ENCODE results near the gene NOL12.
"Not testable (repeated sequence)": the region's sequence is repeated elsewhere in the genome, so short reads cannot be mapped to it uniquely, and the experiment has no call there.

The NOL12 gene

GRCh38 chr22:37647928-37648327, 38.2 kb upstream of the NOL12 start:
- peaks cover 79% of the 10 kb centered on the region for H3K36me3 ChIP-seq (ENCODE audit: insufficient read depth, low read length)

GRCh38 chr22:37650463-37651136, 35.5 kb upstream of the NOL12 start:
- Histone ChIP-seq H3K9me3 (ENCODE audit: insufficient read depth, low read depth, low read length) (no peaks in the 10 kb centered on the region), H3K36me3 (ENCODE audit: insufficient read depth, low read length) (peaks cover 64% of the 10 kb centered on the region), H3K4me3 (ENCODE audit: low read length) (no peak overlapping the region), H3K27me3 (ENCODE audit: insufficient read depth, low read length) (no peaks in the 10 kb centered on the region), H3K4me1 (ENCODE audit: insufficient read depth, low read length) (no peaks in the 10 kb centered on the region), H3K27ac (ENCODE audit: low read depth, low read length) (no peak overlapping the region), H3K9ac (ENCODE audit: low read depth, low read length) (no peak overlapping the region)
- 97% methylated on average over 17 of the region's 17 CpGs for WGBS

More at GRCh38 chr22:37647928-37648327, 38.2 kb upstream of the NOL12 start:
- Histone ChIP-seq H3K9ac (ENCODE audit: low read depth, low read length) (no peak overlapping the region), H3K9me3 (ENCODE audit: insufficient read depth, low read depth, low read length) (no peaks in the 10 kb centered on the region), H3K27ac (ENCODE audit: low read depth, low read length) (no peak overlapping the region), H3K27me3 (ENCODE audit: insufficient read depth, low read length) (no peaks in the 10 kb centered on the region), H3K4me1 (ENCODE audit: insufficient read depth, low read length) (no peaks in the 10 kb centered on the region), H3K4me3 (ENCODE audit: low read length) (no peak overlapping the region)
- WGBS = 95% methylated on average over 9 of the region's 9 CpGs

DNA sequence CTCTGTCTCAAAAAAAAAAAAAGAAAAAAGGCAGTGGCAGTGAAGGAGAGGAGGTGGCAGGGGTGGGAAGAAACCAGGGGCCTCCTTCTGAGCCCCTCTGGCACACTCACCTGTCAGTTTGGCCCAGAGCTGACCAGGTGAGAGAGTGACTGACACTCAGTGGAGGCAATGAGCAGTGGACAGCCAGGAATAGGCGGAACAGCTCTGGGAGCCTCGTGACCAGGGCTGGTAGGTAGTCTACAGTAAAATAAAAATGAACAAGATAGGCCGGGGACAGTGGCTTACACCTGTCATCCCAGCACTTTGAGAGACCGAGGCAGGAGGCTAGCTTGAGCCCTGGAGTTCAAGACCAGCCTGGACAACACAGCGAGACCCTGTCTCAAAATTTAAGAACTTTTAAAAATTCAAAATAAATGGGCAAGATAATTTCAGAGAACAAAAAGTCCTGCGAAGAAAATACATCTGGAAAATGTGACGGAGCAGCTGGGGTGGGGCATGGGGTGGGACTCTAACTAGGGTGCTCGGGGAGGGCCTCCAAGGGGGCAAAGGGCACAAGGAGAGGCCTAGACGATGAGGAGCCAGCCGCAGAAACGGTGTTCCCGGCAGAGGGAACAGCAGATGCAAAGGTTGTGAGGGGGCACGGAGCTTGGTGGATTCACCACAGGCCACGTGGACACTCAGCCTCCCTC, 31.4 kb upstream of the NOL12 start:
- Histone ChIP-seq H3K27me3 (ENCODE audit: insufficient read depth, low read length) (no peaks in the 10 kb centered on the region), H3K27ac (ENCODE audit: low read depth, low read length) (no peak overlapping the region), H3K4me1 (ENCODE audit: insufficient read depth, low read length) (no peaks in the 10 kb centered on the region; the same call in 1 of the 2 replicates), H3K4me3 (ENCODE audit: low read length) (no peak overlapping the region), H3K9me3 (ENCODE audit: insufficient read depth, low read depth, low read length) (no peaks in the 10 kb centered on the region), H3K9ac (ENCODE audit: low read depth, low read length) (no peak overlapping the region), H3K36me3 (ENCODE audit: insufficient read depth, low read length) (peaks cover 35% of the 10 kb centered on the region)
- WGBS = 92% methylated on average over 13 of the region's 14 CpGs

DNA sequence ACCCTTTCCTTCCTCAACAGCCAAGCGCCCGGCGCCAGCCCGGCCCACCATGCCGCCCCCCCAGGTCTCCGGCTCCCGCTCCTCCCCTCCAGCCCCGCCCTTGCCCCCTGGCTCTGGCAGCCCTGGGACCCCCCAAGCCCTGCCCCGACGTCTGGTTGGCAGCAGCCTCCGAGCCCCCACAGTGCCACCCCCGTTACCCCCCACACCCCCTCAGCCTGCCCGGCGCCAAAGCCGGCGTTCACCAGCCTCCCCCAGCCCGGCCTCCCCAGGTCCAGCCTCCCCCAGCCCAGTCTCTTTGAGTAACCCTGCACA, 30.9 kb upstream of the NOL12 start:
- no peak overlapping the region for H3K4me3 ChIP-seq (ENCODE audit: low read length)
- H3K27me3 ChIP-seq (ENCODE audit: insufficient read depth, low read length) = no peaks in the 10 kb centered on the region
- no peak overlapping the region for H3K27ac ChIP-seq (ENCODE audit: low read depth, low read length)
- H3K4me1 ChIP-seq (ENCODE audit: insufficient read depth, low read length) = no peaks in the 10 kb centered on the region; the same call in 1 of the 2 replicates
- peaks cover 30% of the 10 kb centered on the region for H3K36me3 ChIP-seq (ENCODE audit: insufficient read depth, low read length)
- WGBS = 97% methylated on average over 16 of the region's 17 CpGs
- H3K9ac ChIP-seq (ENCODE audit: low read depth, low read length) = no peak overlapping the region
- no peaks in the 10 kb centered on the region for H3K9me3 ChIP-seq (ENCODE audit: insufficient read depth, low read depth, low read length)

GRCh38 chr22:37656583-37656982, 29.6 kb upstream of the NOL12 start:
- H3K36me3 ChIP-seq (ENCODE audit: insufficient read depth, low read length) = peaks cover 16% of the 10 kb centered on the region
- not testable (repeated sequence) for H3K9ac ChIP-seq (ENCODE audit: low read depth, low read length); H3K4me3 ChIP-seq (ENCODE audit: low read length); H3K27me3 ChIP-seq (ENCODE audit: insufficient read depth, low read length); H3K9me3 ChIP-seq (ENCODE audit: insufficient read depth, low read depth, low read length); H3K4me1 ChIP-seq (ENCODE audit: insufficient read depth, low read length); H3K27ac ChIP-seq (ENCODE audit: low read depth, low read length)
- WGBS = 93% methylated on average over 4 of the region's 4 CpGs

GRCh38 chr22:37657590-37658132, 28.5 kb upstream of the NOL12 start:
- no peaks in the 10 kb centered on the region for H3K9me3 ChIP-seq (ENCODE audit: insufficient read depth, low read depth, low read length)
- peaks cover 4% of the 10 kb centered on the region; the same call in 1 of the 2 replicates for H3K4me1 ChIP-seq (ENCODE audit: insufficient read depth, low read length)
- H3K36me3 ChIP-seq (ENCODE audit: insufficient read depth, low read length) = peaks cover 14% of the 10 kb centered on the region
- WGBS = 7% methylated on average over 6 of the region's 6 CpGs
- peak overlapping the region; percentile 27; the same call in 1 of the 2 replicates for H3K9ac ChIP-seq (ENCODE audit: low read depth, low read length)
- no peak overlapping the region; the same call in 1 of the 2 replicates for H3K27ac ChIP-seq (ENCODE audit: low read depth, low read length)
- H3K27me3 ChIP-seq (ENCODE audit: insufficient read depth, low read length) = no peaks in the 10 kb centered on the region
- peak overlapping the region; percentile 59 for H3K4me3 ChIP-seq (ENCODE audit: low read length)

DNA sequence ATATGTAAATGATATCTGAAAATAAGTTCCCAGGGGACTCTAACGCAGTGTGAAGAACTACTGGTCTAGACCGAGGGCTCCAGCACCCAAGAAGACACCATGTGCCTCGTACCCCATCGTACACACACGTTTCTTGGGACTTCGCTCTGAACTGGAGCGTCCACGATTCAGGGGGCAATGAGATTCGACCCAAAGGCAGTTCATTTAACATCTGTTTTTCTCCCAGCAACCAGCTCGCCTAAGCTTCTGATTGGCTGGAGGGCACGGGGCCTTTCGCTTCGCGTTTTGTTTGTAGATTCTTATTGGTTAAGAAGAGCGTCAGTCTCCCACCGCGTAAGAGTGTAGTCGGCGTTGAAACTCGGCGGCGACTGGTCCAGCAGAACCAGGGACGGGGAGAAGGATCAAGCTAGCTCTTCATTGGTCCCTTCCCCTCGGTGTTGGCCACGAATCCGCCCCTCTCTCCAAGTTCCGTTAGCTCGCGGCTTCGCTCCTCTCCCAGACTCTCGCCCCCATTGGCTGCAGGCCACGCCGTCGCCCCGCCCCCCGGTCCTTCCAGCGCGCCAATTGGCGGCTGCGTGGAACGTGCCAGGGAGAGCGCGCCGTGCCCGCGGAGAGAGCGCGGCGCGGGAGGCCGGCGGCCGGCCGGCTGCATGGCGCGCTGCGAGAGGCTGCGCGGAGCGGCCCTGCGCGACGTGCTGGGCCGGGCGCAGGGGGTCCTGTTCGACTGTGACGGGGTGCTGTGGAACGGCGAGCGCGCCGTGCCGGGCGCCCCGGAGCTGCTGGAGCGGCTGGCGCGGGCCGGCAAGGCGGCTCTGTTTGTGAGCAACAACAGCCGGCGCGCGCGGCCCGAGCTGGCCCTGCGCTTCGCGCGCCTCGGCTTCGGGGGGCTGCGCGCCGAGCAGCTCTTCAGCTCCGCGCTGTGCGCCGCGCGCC, 27.7 kb upstream of the NOL12 start, which contains the start of gene PDXP:
Gene PDXP, plus strand, starts transcription at position 591 of the 933 bp plus-strand sequence. Its CDS starts 60 bp downstream, at position 651.
- H3K27ac ChIP-seq (ENCODE audit: low read depth, low read length) = peak within 1 kb of the TSS; percentile 50; the same call in 1 of the 2 replicates
- no peaks in the 10 kb centered on the region for H3K27me3 ChIP-seq (ENCODE audit: insufficient read depth, low read length)
- peak within 1 kb of the TSS; percentile 76 for H3K9ac ChIP-seq (ENCODE audit: low read depth, low read length)
- WGBS = under 1% methylated on average over 101 of the region's 101 CpGs
- H3K4me1 ChIP-seq (ENCODE audit: insufficient read depth, low read length) = peaks cover 4% of the 10 kb centered on the region; the same call in 1 of the 2 replicates
- peak within 1 kb of the TSS; percentile 59 for H3K4me3 ChIP-seq (ENCODE audit: low read length)
- H3K36me3 ChIP-seq (ENCODE audit: insufficient read depth, low read length) = peaks cover 7% of the 10 kb centered on the region
- H3K9me3 ChIP-seq (ENCODE audit: insufficient read depth, low read depth, low read length) = no peaks in the 10 kb centered on the region

- WGBS = 6% methylated on average over 68 of the region's 68 CpGs
- Histone ChIP-seq H3K4me1 (ENCODE audit: insufficient read depth, low read length) (peaks cover 4% of the 10 kb centered on the region; the same call in 1 of the 2 replicates), H3K9me3 (ENCODE audit: insufficient read depth, low read depth, low read length) (no peaks in the 10 kb centered on the region), H3K4me3 (ENCODE audit: low read length) (peak overlapping the region; percentile 59), H3K9ac (ENCODE audit: low read depth, low read length) (peak overlapping the region; percentile 76), H3K36me3 (ENCODE audit: insufficient read depth, low read length) (peaks cover 5% of the 10 kb centered on the region; the same call in 1 of the 2 replicates), H3K27me3 (ENCODE audit: insufficient read depth, low read length) (no peaks in the 10 kb centered on the region), H3K27ac (ENCODE audit: low read depth, low read length) (no peak overlapping the region)
These were observed 26.9 kb upstream of the NOL12 start for GRCh38 chr22:37659066-37659896.

GRCh38 chr22:37659897-37660708, 26.0 kb upstream of the NOL12 start:
- Histone ChIP-seq H3K9ac (ENCODE audit: low read depth, low read length) (peak overlapping the region; percentile 76; the same call in 1 of the 2 replicates), H3K4me1 (ENCODE audit: insufficient read depth, low read length) (peaks cover 4% of the 10 kb centered on the region; the same call in 1 of the 2 replicates), H3K36me3 (ENCODE audit: insufficient read depth, low read length) (peaks cover 6% of the 10 kb centered on the region), H3K27me3 (ENCODE audit: insufficient read depth, low read length) (no peaks in the 10 kb centered on the region), H3K4me3 (ENCODE audit: low read length) (peak overlapping the region; percentile 59), H3K27ac (ENCODE audit: low read depth, low read length) (no peak overlapping the region), H3K9me3 (ENCODE audit: insufficient read depth, low read depth, low read length) (no peaks in the 10 kb centered on the region)
- WGBS = 85% methylated on average over 14 of the region's 14 CpGs
